Keratinocyte (primary cell): ENCODE measurements around the gene RCOR3. TPM values are rescaled to one million over a fixed set of nuclear protein-coding genes. Genes with fewer than 3 reads are reported as not detected.

Experiments used
- DNase-seq: peaks from one replicate; pipeline ENCODE4 v3.0.0-alpha.2; 2011; ENCODE audit warnings: low read depth, missing footprints, low spot score
- FAIRE-seq: peaks from 2 replicates; lab custom pipeline; 2011; peaks lifted over from hg19 to GRCh38; lab: Jason Lieb, UNC
- H2AFZ ChIP-seq: 2 replicates; pipeline ENCODE4 v1.6.0; 2012; ENCODE audit warnings: low read length, control low read depth, inconsistent platforms; ENCODE audit not compliant: control insufficient read depth
- H3K27ac ChIP-seq: 2 replicates; pipeline ENCODE4 v1.5.1; 2011; ENCODE audit warnings: low read length; ENCODE audit not compliant: control insufficient read depth, insufficient read depth
- H3K27me3 ChIP-seq: 3 replicates; pipeline ENCODE4 v1.6.0; 2011; ENCODE audit warnings: low read length; ENCODE audit not compliant: control insufficient read depth, insufficient read depth; ENCODE audit errors: extremely low read depth
- H3K36me3 ChIP-seq, 2 experiments: 2 replicates in 1 of 2; 3 replicates in 1 of 2; pipeline ENCODE4 v1.5.1; 2011; ENCODE audit warnings: low read length in 2 of 2, mild to moderate bottlenecking in 1 of 2; ENCODE audit not compliant: control insufficient read depth in 2 of 2, insufficient read depth in 2 of 2; ENCODE audit errors: extremely low read depth in 1 of 2
- H3K4me1 ChIP-seq: 3 replicates; pipeline ENCODE4 v1.5.1; 2011; ENCODE audit warnings: low read length; ENCODE audit not compliant: control insufficient read depth, insufficient read depth; ENCODE audit errors: extremely low read depth
- H3K4me2 ChIP-seq: 3 replicates; pipeline ENCODE4 v1.6.0; 2011; ENCODE audit warnings: low read depth, low read length; ENCODE audit not compliant: control insufficient read depth, insufficient read depth; ENCODE audit errors: extremely low read depth
- H3K4me3 ChIP-seq, 3 experiments: fragments of 200-600 bp in 1 of 3; sonication (generic) in 1 of 3; 2 replicates in 2 of 3; 3 replicates in 1 of 3; pipeline ENCODE4 v1.5.1; 2011 to 2016; ENCODE audit warnings: low read length in 3 of 3, mild to moderate bottlenecking in 3 of 3, control low read depth in 2 of 3, inconsistent platforms in 1 of 3, low read depth in 1 of 3, mixed read lengths in 1 of 3, mixed run types in 1 of 3, moderate library complexity in 1 of 3; ENCODE audit not compliant: control insufficient read depth in 2 of 3, insufficient read depth in 2 of 3; ENCODE audit errors: extremely low read depth in 1 of 3
- H3K79me2 ChIP-seq: 2 replicates; pipeline ENCODE4 v1.6.0; 2012; ENCODE audit warnings: low read length; ENCODE audit not compliant: control insufficient read depth, insufficient read depth
- H3K9ac ChIP-seq: 3 replicates; pipeline ENCODE4 v1.6.0; 2011; ENCODE audit warnings: low read length; ENCODE audit not compliant: control insufficient read depth, insufficient read depth; ENCODE audit errors: extremely low read depth
- H3K9me1 ChIP-seq: 3 replicates; pipeline ENCODE4 v1.6.0; 2011; ENCODE audit warnings: low read length; ENCODE audit not compliant: control insufficient read depth, insufficient read depth; ENCODE audit errors: extremely low read depth
- H3K9me3 ChIP-seq: 2 replicates; pipeline ENCODE4 v1.5.1; 2012; ENCODE audit warnings: low read depth, low read length; ENCODE audit not compliant: control insufficient read depth
- H4K20me1 ChIP-seq: 3 replicates; pipeline ENCODE4 v1.6.0; 2011; ENCODE audit warnings: low read length; ENCODE audit not compliant: control insufficient read depth, insufficient read depth; ENCODE audit errors: extremely low read depth
- CTCF ChIP-seq, 3 experiments: IDR thresholded peaks in 1 of 3; conservative IDR thresholded peaks in 1 of 3; optimal IDR thresholded peaks in 1 of 3; 2 replicates in 2 of 3; 3 replicates in 1 of 3; pipeline versions ENCODE3 to v1.5.1; 2011; ENCODE audit warnings: low read length in 3 of 3, mild to moderate bottlenecking in 3 of 3, moderate library complexity in 2 of 3, control low read depth in 1 of 3, inconsistent platforms in 1 of 3; ENCODE audit not compliant: insufficient read depth in 2 of 3; ENCODE audit errors: extremely low read depth in 1 of 3
- EZH2 ChIP-seq: IDR thresholded peaks from one replicate; pipeline ENCODE4 v1.6.1; 2012; ENCODE audit warnings: inconsistent platforms, mild to moderate bottlenecking, low read length, moderate library complexity
- dilution Hi-C: fragments of 300-500 bp; cut with MboI; formaldehyde crosslinking; loops from one replicate; pipeline ENCODE4 v1.7.0; 2020; ENCODE audit warnings: low sequenced_read_pairs; ENCODE audit not compliant: extremely low pct_ligation_motif_present
- polyA plus RNA-seq, 5 experiments: library from polyadenylated mRNA; depleted of rRNA in 3 of 5; stranded (reverse) in 3 of 5; stranded (forward) in 1 of 5; unstranded in 1 of 5; fragments of >200 nt; gene quantifications; 1 replicate in 1 of 5; 2 replicates in 3 of 5; 3 replicates in 1 of 5; pipeline versions ENCODE4 v1.2.1 to v1.2.3, GENCODE V29; 2011 to 2012; ENCODE audit warnings: missing spikeins in 2 of 5, low read depth in 1 of 5, low replicate concordance in 1 of 5

The RCOR3 gene
- polyA plus RNA-seq, 1 donor (not counting 4 experiments of a cell fraction or from before 2014, with no cell fraction given), result 35.7 TPM

GRCh38 chr1:211353562-211354212 lies 94.5 kb downstream of the RCOR3 start:
- DNase-seq (no peak), FAIRE-seq (no peak)
- TF ChIP-seq CTCF (optimal IDR thresholded peaks at IDR 0.05 in 1 of 3, IDR thresholded peaks at IDR 0.05 in 1 of 3, conservative IDR thresholded peaks at IDR 0.05 in 1 of 3; ENCODE audit: extremely low read depth in 1 of 3, insufficient read depth in 2 of 3, low read length in 3 of 3) (no peak), EZH2 (no peak)
- no peak overlapping the region for H3K4me3 ChIP-seq
- no peak overlapping the region for H3K9ac ChIP-seq
- no peaks in the 10 kb centered on the region for H3K9me3 ChIP-seq
- no peaks in the 10 kb centered on the region for H4K20me1 ChIP-seq
- no peaks in the 10 kb centered on the region for H3K4me1 ChIP-seq
- no peak overlapping the region for H2AFZ ChIP-seq
- no peaks in the 10 kb centered on the region for H3K79me2 ChIP-seq
- dilution Hi-C loops, result no loop called here
- no peak overlapping the region for H3K27ac ChIP-seq
- no peak overlapping the region for H3K4me2 ChIP-seq
- no peaks in the 10 kb centered on the region for H3K36me3 ChIP-seq
- H3K9me1 ChIP-seq, result no peaks in the 10 kb centered on the region
- no peaks in the 10 kb centered on the region for H3K27me3 ChIP-seq

- dilution Hi-C loops, result no loop called here
- Histone ChIP-seq H3K9me1 (no peaks in the 10 kb centered on the region), H3K4me2 (no peak overlapping the region), H3K36me3 (no peaks in the 10 kb centered on the region), H3K9ac (no peak overlapping the region), H3K27me3 (no peaks in the 10 kb centered on the region), H3K79me2 (no peaks in the 10 kb centered on the region), H3K4me1 (no peaks in the 10 kb centered on the region), H2AFZ (no peak overlapping the region), H4K20me1 (no peaks in the 10 kb centered on the region), H3K27ac (no peak overlapping the region), H3K9me3 (no peaks in the 10 kb centered on the region), H3K4me3 (no peak overlapping the region)
- DNase-seq (no peak), FAIRE-seq (no peak)
- TF ChIP-seq EZH2 (no peak), CTCF (optimal IDR thresholded peaks at IDR 0.05 in 1 of 3, IDR thresholded peaks at IDR 0.05 in 1 of 3, conservative IDR thresholded peaks at IDR 0.05 in 1 of 3; ENCODE audit: extremely low read depth in 1 of 3, insufficient read depth in 2 of 3, low read length in 3 of 3) (no peak)
Observed at GRCh38 chr1:211355873-211356272, 96.7 kb downstream of the RCOR3 start.
